ENCODE data around the gene RAP1GAP. TPM values are rescaled to one million over a fixed set of nuclear protein-coding genes. Genes with fewer than 3 reads are reported as not detected.

Gene RAP1GAP
- polyA plus RNA-seq, 3 donors: 0.04 TPM; not detected in 2

DNA sequence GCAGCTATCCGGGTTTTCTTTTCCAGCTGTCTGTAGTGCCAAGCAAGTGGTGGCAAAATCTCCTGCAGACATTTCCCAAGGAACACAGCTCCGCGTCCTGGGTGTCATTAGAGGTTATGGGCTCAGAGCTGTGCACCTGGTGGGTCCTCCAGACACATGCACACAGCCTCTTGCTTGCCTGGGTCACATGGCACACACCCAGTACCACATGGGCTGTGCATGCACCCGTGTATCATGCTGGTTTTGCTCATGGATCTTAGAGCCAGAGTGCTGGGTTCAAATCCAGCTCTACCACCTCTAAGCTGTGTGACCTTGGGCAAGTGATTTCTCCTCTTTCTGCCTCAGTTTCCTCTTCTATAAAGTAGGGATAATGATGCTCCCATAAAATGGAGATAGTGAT lies 98.3 kb downstream of the RAP1GAP start:
- no peaks in the 10 kb centered on the region for H3K4me1 ChIP-seq (ENCODE audit: control insufficient read depth in 1 of 2, insufficient read depth in 2 of 2, low read length in 2 of 2)
- H3K4me1 Mint-ChIP-seq: no peaks in the 10 kb centered on the region
- no peaks in the 10 kb centered on the region for H4K20me1 ChIP-seq (ENCODE audit: insufficient read depth, low read length)
- no peak overlapping the region for H3K9ac ChIP-seq (ENCODE audit: insufficient read depth, low read length, poor library complexity, severe bottlenecking)
- H3K9me3 ChIP-seq (replicated peaks in 1 of 2; ENCODE audit: control insufficient read depth in 1 of 2, insufficient read depth in 1 of 2, low read length in 2 of 2): no peaks in the 10 kb centered on the region
- peaks cover 26 to 36% (median 32%) of the 10 kb centered on the region in 3 donors for H3K27me3 Mint-ChIP-seq (ENCODE audit: low read depth in 3 of 3)
- intact Hi-C loops (cut with micrococcal nuclease): no loop called here
- H3K27ac Mint-ChIP-seq: no peak overlapping the region
- H3K27me3 ChIP-seq (ENCODE audit: control insufficient read depth in 2 of 2, insufficient read depth in 2 of 2, low read length in 2 of 2): peaks cover 0 to 21% of the 10 kb centered on the region in 2 donors
- no peak overlapping the region for H3K4me3 ChIP-seq (replicated peaks in 1 of 3; ENCODE audit: low read depth in 2 of 3, low read length in 3 of 3)
- no peaks in the 10 kb centered on the region for H3K36me3 ChIP-seq (replicated peaks in 1 of 2; ENCODE audit: control insufficient read depth in 1 of 2, insufficient read depth in 2 of 2, low read length in 2 of 2)
- H2AFZ ChIP-seq (ENCODE audit: insufficient read depth, low read depth, low read length, poor library complexity, severe bottlenecking): no peak overlapping the region
- WGBS (ENCODE audit: insufficient coverage): 89% methylated on average over 3 of the region's 4 CpGs
- no peak overlapping the region for H3K4me2 ChIP-seq (replicated peaks; ENCODE audit: extremely low read depth, low read length, poor library complexity, severe bottlenecking)
- H3K36me3 Mint-ChIP-seq: no peaks in the 10 kb centered on the region
- DNase-seq: no peak
- H3K27ac ChIP-seq (ENCODE audit: low read depth in 1 of 2, low read length in 2 of 2): no peak overlapping the region
- TF ChIP-seq, protein P1, sequence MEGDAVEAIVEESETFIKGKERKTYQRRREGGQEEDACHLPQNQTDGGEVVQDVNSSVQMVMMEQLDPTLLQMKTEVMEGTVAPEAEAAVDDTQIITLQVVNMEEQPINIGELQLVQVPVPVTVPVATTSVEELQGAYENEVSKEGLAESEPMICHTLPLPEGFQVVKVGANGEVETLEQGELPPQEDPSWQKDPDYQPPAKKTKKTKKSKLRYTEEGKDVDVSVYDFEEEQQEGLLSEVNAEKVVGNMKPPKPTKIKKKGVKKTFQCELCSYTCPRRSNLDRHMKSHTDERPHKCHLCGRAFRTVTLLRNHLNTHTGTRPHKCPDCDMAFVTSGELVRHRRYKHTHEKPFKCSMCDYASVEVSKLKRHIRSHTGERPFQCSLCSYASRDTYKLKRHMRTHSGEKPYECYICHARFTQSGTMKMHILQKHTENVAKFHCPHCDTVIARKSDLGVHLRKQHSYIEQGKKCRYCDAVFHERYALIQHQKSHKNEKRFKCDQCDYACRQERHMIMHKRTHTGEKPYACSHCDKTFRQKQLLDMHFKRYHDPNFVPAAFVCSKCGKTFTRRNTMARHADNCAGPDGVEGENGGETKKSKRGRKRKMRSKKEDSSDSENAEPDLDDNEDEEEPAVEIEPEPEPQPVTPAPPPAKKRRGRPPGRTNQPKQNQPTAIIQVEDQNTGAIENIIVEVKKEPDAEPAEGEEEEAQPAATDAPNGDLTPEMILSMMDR (IDR thresholded peaks at IDR 0.05): no peak
- no peak overlapping the region for H3K4me3 Mint-ChIP-seq
- H3K9me3 Mint-ChIP-seq: peaks cover 0 to 4% (median 2%) of the 10 kb centered on the region in 7 donors
- no peaks in the 10 kb centered on the region for H3K79me2 ChIP-seq (ENCODE audit: insufficient read depth, low read length)

DNA sequence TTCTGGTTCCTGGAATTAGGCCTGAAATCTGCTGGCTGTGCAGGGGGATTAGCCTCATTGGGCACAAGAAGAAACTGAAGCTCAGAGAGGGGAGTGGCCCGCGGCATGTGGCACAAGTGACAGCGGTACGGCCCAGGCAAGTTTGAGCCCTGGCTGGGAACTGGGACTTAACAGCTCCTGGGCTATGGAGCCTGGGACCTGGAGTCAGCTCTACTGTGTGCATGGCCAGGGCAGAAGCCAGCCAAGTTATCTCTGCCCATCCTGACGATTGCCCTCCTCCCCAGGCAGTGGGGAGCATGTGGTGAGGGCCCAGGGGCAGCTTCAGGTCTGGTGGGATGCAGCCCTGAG lies 98.7 kb downstream of the RAP1GAP start:
- H3K27ac Mint-ChIP-seq: peak overlapping the region in 1 of 7 donors; percentile 11
- TF ChIP-seq, protein P1 (IDR thresholded peaks at IDR 0.05): no peak

More for the DNA sequence above, 98.7 kb downstream of the RAP1GAP start:
- no peaks in the 10 kb centered on the region for H3K36me3 ChIP-seq (replicated peaks in 1 of 2; ENCODE audit: control insufficient read depth in 1 of 2, insufficient read depth in 2 of 2, low read length in 2 of 2)
- Mint-ChIP-seq H3K27me3 (ENCODE audit: low read depth in 3 of 3) (peaks cover 25 to 34% (median 30%) of the 10 kb centered on the region in 3 donors), H3K4me1 (no peaks in the 10 kb centered on the region), H3K9me3 (peaks cover 0 to 4% (median 2%) of the 10 kb centered on the region in 7 donors), H3K36me3 (no peaks in the 10 kb centered on the region), H3K4me3 (no peak overlapping the region)
- no peak overlapping the region for H2AFZ ChIP-seq (ENCODE audit: insufficient read depth, low read depth, low read length, poor library complexity, severe bottlenecking)
- H3K4me3 ChIP-seq (replicated peaks in 1 of 3; ENCODE audit: low read depth in 2 of 3, low read length in 3 of 3): no peak overlapping the region
- H3K79me2 ChIP-seq (ENCODE audit: insufficient read depth, low read length): no peaks in the 10 kb centered on the region
- intact Hi-C loops (cut with micrococcal nuclease): no loop called here
- H3K4me1 ChIP-seq (ENCODE audit: control insufficient read depth in 1 of 2, insufficient read depth in 2 of 2, low read length in 2 of 2): no peaks in the 10 kb centered on the region
- H3K27me3 ChIP-seq (ENCODE audit: control insufficient read depth in 2 of 2, insufficient read depth in 2 of 2, low read length in 2 of 2): peaks cover 0 to 20% of the 10 kb centered on the region in 2 donors
- no peaks in the 10 kb centered on the region for H4K20me1 ChIP-seq (ENCODE audit: insufficient read depth, low read length)
- WGBS (ENCODE audit: insufficient coverage): 94% methylated on average over 5 of the region's 5 CpGs
- no peak overlapping the region for H3K9ac ChIP-seq (ENCODE audit: insufficient read depth, low read length, poor library complexity, severe bottlenecking)
- no peak overlapping the region for H3K27ac ChIP-seq (ENCODE audit: low read depth in 1 of 2, low read length in 2 of 2)
- H3K4me2 ChIP-seq (replicated peaks; ENCODE audit: extremely low read depth, low read length, poor library complexity, severe bottlenecking): no peak overlapping the region
- DNase-seq: no peak
- H3K9me3 ChIP-seq (replicated peaks in 1 of 2; ENCODE audit: control insufficient read depth in 1 of 2, insufficient read depth in 1 of 2, low read length in 2 of 2): no peaks in the 10 kb centered on the region
